ENCODE data around the gene GPBAR1.
"Not testable (repeated sequence)": the region's sequence is repeated elsewhere in the genome, so short reads cannot be mapped to it uniquely, and the experiment has no call there.

Gene GPBAR1

DNA sequence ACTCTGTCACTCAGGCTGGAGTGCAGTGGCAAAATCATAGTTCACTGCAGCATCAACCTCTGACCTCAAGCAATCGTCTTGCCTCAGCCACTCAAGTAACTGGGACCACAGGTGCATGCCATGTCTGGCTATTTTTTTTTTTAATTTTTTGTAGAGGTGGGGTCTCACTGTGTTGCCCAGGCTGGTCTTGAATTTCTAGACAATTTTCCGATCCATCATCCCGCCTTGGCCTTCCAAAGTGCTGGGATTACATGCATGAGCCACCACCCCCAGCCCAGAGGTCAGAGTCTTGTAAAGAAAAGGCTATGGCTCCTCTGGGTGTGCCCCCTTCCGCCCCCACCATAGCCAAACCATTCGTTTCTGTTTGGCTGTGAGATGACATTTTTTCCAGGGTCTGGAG lies 44.6 kb downstream of the GPBAR1 start:
- no peak overlapping the region for H3K4me3 ChIP-seq (ENCODE audit: low read depth, low read length)
- no peak overlapping the region for H3K27ac ChIP-seq
- H3K79me2 ChIP-seq, result no peaks in the 10 kb centered on the region
- H3K4me1 ChIP-seq, result no peaks in the 10 kb centered on the region
- no peaks in the 10 kb centered on the region for H3K9me3 ChIP-seq (ENCODE audit: control insufficient read depth, low read length)
- H3K4me2 ChIP-seq (ENCODE audit: low read length), result no peak overlapping the region
- no peaks in the 10 kb centered on the region for H3K27me3 ChIP-seq (ENCODE audit: control insufficient read depth, insufficient read depth, low read length)
- no peak overlapping the region for H2AFZ ChIP-seq
- H3K36me3 ChIP-seq (ENCODE audit: control insufficient read depth, insufficient read depth, low read length), result no peaks in the 10 kb centered on the region
- no peak overlapping the region for H3K9ac ChIP-seq
- TF ChIP-seq, protein P1, sequence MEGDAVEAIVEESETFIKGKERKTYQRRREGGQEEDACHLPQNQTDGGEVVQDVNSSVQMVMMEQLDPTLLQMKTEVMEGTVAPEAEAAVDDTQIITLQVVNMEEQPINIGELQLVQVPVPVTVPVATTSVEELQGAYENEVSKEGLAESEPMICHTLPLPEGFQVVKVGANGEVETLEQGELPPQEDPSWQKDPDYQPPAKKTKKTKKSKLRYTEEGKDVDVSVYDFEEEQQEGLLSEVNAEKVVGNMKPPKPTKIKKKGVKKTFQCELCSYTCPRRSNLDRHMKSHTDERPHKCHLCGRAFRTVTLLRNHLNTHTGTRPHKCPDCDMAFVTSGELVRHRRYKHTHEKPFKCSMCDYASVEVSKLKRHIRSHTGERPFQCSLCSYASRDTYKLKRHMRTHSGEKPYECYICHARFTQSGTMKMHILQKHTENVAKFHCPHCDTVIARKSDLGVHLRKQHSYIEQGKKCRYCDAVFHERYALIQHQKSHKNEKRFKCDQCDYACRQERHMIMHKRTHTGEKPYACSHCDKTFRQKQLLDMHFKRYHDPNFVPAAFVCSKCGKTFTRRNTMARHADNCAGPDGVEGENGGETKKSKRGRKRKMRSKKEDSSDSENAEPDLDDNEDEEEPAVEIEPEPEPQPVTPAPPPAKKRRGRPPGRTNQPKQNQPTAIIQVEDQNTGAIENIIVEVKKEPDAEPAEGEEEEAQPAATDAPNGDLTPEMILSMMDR (IDR thresholded peaks at IDR 0.05), result no peak

DNA sequence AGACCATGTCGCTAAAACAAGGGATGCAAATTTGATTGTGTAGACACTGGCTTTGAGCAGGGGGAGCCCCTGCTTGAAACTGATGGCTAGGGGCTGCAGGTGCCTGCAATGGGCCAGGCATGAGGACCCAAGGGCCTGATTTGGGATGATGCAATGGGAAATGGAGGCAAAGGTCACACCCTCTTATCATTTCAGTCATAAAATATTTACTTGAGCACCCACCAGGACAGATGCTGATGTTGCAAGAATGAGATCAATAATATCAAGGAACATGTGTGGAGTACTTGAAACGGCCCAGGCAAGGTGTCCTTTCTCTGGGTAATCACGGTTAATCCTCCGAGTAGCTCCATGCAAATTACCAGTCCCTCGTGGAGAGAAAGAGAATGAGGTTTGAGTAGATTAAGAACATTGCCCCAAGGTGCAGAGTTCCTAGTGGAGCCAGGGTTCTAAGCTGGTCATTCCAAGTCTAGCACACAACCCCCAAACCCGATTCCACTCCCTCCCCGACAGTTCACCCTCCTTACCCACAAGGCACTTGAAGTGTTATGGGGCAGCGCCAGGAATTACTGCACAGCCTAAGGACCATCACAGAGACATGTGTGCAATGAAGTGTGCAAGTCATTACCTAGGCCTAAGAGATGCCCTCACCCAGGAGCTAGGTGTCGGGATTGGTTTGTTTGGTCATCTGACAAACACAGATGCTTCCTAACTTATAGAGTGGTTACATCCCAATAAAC lies 45.5 kb downstream of the GPBAR1 start:
- H3K27me3 ChIP-seq (ENCODE audit: control insufficient read depth, insufficient read depth, low read length), result no peaks in the 10 kb centered on the region
- H3K4me1 ChIP-seq, result no peaks in the 10 kb centered on the region
- H3K4me2 ChIP-seq (ENCODE audit: low read length), result no peak overlapping the region
- H3K36me3 ChIP-seq (ENCODE audit: control insufficient read depth, insufficient read depth, low read length), result no peaks in the 10 kb centered on the region
- TF ChIP-seq, protein P1 (IDR thresholded peaks at IDR 0.05), result no peak
- no peaks in the 10 kb centered on the region for H3K9me3 ChIP-seq (ENCODE audit: control insufficient read depth, low read length)
- H3K27ac ChIP-seq, result no peak overlapping the region
- no peak overlapping the region for H3K9ac ChIP-seq
- no peak overlapping the region for H3K4me3 ChIP-seq (ENCODE audit: low read depth, low read length)
- H2AFZ ChIP-seq, result no peak overlapping the region
- H3K79me2 ChIP-seq, result no peaks in the 10 kb centered on the region

DNA sequence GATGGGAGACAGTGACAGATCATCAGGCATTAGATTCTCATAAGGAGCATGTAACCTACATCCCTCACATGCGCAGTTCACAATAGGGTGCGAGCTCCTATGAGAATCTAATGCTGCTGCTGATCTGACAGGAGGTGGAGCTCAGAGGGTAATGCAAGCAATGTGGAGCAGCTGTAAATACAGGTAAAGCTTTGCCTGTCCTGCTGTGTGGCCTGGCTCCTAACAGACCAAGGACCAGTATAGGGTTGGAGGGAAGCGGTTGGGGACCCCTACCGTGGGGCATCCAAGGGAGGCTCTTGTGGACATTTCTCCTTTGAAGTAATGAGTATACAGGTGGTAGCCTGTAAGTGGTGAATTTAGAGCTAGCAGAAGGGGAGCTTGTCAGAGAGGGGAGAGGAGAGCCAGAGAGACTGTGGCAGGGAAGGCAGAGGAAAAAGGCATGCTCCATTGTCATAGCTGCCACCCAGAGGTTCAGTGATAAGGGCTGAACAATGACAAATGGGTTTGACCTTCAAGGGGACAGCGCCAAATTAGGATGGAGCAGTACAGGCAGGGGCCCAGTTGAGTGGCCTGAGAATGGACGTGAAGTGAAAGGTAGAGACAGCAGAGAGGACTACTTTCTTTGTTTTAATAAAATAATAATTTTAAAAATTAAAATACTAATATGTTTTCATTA lies 46.7 kb downstream of the GPBAR1 start:
- no peak overlapping the region for H3K4me2 ChIP-seq (ENCODE audit: low read length)
- TF ChIP-seq, protein P1 (IDR thresholded peaks at IDR 0.05), result no peak
- H3K4me1 ChIP-seq, result no peaks in the 10 kb centered on the region
- no peak overlapping the region for H2AFZ ChIP-seq
- no peak overlapping the region for H3K9ac ChIP-seq
- no peaks in the 10 kb centered on the region for H3K79me2 ChIP-seq
- no peak overlapping the region for H3K4me3 ChIP-seq (ENCODE audit: low read depth, low read length)
- no peaks in the 10 kb centered on the region for H3K27me3 ChIP-seq (ENCODE audit: control insufficient read depth, insufficient read depth, low read length)
- no peak overlapping the region for H3K27ac ChIP-seq
- no peaks in the 10 kb centered on the region for H3K9me3 ChIP-seq (ENCODE audit: control insufficient read depth, low read length)
- H3K36me3 ChIP-seq (ENCODE audit: control insufficient read depth, insufficient read depth, low read length), result no peaks in the 10 kb centered on the region

DNA sequence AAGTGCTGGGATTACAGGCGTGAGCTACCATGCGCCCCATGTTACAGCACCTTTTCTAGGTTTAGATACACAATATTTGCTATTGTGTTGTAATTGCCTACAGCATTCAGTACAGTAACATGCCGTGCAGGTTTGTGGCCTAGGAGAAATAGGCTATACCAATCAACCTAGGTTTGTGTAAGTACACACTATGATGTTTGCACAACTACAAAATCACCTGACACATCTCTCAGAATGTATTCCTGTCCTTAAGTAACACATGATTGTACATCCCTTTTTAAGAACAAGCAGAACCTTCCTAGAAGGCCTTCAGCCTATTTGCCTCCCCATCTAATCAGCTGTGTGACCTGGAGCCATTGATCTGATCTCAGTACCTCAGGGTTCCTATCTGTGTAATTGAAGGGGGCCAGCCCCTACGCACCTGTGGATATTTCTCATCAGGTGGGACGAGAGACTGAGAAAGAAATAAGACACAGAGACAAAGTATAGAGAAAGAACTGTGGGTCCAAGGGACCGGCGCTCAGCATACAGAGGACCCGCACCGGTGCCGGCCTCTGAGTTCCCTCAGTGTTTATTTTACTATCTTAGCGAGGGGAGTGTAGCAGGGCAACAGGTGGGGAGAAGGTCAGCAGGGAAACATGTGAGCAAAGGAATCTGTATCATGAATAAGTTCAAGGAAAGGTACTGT lies 50.2 kb downstream of the GPBAR1 start:
- H3K9ac ChIP-seq, result no peak overlapping the region

DNA sequence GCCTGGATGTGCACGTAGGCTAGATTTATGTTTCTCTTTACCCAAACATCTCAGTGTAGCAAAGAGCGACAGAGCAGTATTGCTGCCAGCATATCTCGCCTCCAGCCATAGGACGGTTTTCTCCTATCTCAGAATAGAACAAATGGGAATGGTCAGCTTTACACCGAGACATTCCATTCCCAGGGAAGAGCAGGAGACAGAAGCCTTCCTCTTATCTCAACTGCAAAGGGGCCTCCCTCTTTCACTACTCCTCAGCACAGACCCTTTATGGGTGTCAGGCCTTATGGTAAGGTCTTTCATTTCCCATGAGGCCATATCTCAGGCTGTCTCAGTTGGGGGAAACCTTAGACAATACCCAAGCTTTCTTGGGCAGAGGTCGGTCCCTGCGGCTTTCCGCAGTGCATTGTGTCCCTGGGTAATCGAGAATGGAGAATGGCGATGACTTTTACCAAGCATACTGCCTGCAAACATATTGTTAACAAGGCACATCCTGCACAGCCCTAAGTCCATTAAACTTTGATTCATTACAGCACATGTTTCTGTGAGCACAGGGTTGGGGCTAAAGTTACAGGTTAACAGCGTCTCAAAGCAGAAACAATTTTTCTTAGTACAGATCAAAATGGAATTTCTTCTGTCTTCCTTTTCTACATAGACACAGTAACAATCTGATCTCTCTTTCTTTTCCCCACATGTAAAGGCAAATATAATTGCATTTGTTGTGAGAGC lies 50.9 kb downstream of the GPBAR1 start:
- not testable (repeated sequence) for H3K4me2 ChIP-seq (ENCODE audit: low read length); H3K4me3 ChIP-seq (ENCODE audit: low read depth, low read length); H3K27me3 ChIP-seq (ENCODE audit: control insufficient read depth, insufficient read depth, low read length); H3K79me2 ChIP-seq; H3K4me1 ChIP-seq; H2AFZ ChIP-seq; H3K9ac ChIP-seq; H3K36me3 ChIP-seq (ENCODE audit: control insufficient read depth, insufficient read depth, low read length); H3K27ac ChIP-seq; H3K9me3 ChIP-seq (ENCODE audit: control insufficient read depth, low read length)

More for the DNA sequence above, 50.2 kb downstream of the GPBAR1 start:
- Histone ChIP-seq H2AFZ (no peak overlapping the region), H3K4me2 (ENCODE audit: low read length) (no peak overlapping the region), H3K4me3 (ENCODE audit: low read depth, low read length) (no peak overlapping the region), H3K4me1 (peaks cover 3% of the 10 kb centered on the region), H3K27me3 (ENCODE audit: control insufficient read depth, insufficient read depth, low read length) (no peaks in the 10 kb centered on the region), H3K79me2 (no peaks in the 10 kb centered on the region), H3K9me3 (ENCODE audit: control insufficient read depth, low read length) (no peaks in the 10 kb centered on the region), H3K36me3 (ENCODE audit: control insufficient read depth, insufficient read depth, low read length) (no peaks in the 10 kb centered on the region), H3K27ac (no peak overlapping the region)
- TF ChIP-seq, protein P1 (IDR thresholded peaks at IDR 0.05), result no peak

All from parathyroid adenoma (tissue), 2 donors.